RWPE1 (cell line): ENCODE measurements around the gene RIMS3.
A peak's percentile ranks its signal among the peaks of the same experiment; 100 is the strongest.
"Not testable (repeated sequence)": the region's sequence is repeated elsewhere in the genome, so short reads cannot be mapped to it uniquely, and the experiment has no call there.

ENCODE experiments used
- CTCF ChIA-PET: fragments of 350-600 bp; sonication (Branson Sonifier 250); formaldehyde crosslinking; extraction: SDS; loops from one replicate; lab custom pipeline; 2021; lab: Yijun Ruan, JAX
- POLR2A ChIA-PET: fragments of 400-600 bp; formaldehyde crosslinking; extraction: SDS; loops from one replicate; lab custom pipeline; 2020; ENCODE audit warnings: antibody characterized with exemption; ENCODE audit not compliant: low non-redundant PET; lab: Yijun Ruan, JAX
- DNase-seq: peaks from one replicate; pipeline ENCODE4 v3.0.0; 2012; ENCODE audit warnings: low spot score
- H3K27ac ChIP-seq: fragments of 450-650 bp; 2 replicates; pipeline ENCODE4 v1.5.1; 2017
- TF ChIP-seq, protein P1 (sequence below): fragments of 450-650 bp; conservative IDR thresholded peaks from 2 replicates; pipeline ENCODE4 v1.5.1; 2017; ENCODE audit warnings: low read depth, mild to moderate bottlenecking

Gene RIMS3

DNA sequence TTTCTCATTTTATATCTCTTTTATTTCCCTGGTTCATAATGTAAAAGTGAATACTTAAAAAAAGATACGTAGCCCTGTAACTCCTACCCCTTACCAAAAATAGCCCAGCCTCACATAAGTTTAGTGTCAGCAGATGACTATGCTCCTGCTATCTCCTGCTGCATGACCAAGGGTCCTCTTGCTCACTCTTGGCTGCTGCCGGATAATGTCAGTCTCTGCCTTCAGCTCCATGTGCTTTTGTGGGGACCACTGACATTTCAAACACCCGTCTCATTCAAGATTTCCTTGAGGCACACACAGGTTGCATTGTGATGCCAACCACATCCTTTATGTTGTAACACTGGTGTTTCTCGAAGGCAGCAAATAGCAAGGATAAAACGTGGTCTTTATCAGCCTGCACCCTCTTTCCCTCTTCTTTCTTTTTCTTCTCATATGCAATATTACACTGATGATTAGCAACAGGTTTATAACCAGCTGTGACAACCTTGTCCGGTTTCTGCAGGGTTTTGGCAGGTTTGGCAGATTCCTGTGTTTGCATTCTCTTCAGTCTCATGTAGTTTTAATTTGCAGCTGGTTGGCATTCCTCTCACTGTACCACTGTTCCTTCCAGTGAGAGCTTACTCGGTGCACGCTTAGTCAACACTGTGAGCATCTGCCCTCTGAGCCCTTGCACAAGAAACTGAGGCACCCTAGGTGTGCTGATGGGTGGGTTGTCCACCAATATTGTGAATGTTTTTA is 71.9 kb downstream of the RIMS3 start:
- POLR2A ChIA-PET: no interaction called here
- CTCF ChIA-PET: no interaction called here
- TF ChIP-seq, protein P1, sequence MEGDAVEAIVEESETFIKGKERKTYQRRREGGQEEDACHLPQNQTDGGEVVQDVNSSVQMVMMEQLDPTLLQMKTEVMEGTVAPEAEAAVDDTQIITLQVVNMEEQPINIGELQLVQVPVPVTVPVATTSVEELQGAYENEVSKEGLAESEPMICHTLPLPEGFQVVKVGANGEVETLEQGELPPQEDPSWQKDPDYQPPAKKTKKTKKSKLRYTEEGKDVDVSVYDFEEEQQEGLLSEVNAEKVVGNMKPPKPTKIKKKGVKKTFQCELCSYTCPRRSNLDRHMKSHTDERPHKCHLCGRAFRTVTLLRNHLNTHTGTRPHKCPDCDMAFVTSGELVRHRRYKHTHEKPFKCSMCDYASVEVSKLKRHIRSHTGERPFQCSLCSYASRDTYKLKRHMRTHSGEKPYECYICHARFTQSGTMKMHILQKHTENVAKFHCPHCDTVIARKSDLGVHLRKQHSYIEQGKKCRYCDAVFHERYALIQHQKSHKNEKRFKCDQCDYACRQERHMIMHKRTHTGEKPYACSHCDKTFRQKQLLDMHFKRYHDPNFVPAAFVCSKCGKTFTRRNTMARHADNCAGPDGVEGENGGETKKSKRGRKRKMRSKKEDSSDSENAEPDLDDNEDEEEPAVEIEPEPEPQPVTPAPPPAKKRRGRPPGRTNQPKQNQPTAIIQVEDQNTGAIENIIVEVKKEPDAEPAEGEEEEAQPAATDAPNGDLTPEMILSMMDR: no peak
- H3K27ac ChIP-seq: no peak overlapping the region
- no peak for DNase-seq

DNA sequence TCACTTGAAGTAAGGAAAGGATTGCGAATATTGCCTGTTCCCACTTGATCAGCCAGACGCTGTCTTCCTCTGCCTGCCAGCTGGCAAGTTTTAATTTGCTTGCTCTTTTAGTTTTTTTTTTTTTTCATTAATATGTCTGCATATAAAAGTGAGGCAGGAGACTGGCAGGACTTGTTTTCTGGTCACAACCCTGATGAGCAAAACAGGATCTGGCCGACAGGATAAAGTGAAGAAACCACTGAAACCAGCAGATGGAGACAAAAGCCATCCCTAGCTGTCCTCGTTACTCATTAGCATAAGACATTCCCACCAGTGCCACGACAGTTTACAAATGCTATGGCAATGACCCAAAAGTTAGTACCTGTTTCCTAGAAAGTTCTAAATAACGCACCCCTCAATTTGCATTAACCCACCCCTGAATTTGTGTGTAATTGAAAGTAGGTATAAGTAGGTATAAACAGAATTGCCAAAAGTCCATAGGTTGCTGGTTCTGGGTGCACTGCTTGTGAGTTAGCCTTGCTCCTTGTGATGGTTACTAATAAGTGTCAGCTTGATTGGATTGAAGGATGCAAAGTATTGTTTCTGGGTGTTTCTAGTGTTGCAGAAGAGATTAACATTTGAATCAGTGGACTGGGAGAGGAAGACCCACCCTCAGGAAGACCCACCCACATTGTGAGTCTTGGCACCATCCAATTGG is 73.2 kb downstream of the RIMS3 start:
- no peak overlapping the region for H3K27ac ChIP-seq
- CTCF ChIA-PET: interaction anchor here (0.5 to 1.2 kb wide), 7 partner anchors 9 to 334 kb away, joined by 3 to 5 read pairs (median 3); no protein-coding TSS in a partner anchor
- POLR2A ChIA-PET: no interaction called here
- DNase-seq: peak; percentile 34
- TF ChIP-seq, protein P1: peak; percentile 47

DNA sequence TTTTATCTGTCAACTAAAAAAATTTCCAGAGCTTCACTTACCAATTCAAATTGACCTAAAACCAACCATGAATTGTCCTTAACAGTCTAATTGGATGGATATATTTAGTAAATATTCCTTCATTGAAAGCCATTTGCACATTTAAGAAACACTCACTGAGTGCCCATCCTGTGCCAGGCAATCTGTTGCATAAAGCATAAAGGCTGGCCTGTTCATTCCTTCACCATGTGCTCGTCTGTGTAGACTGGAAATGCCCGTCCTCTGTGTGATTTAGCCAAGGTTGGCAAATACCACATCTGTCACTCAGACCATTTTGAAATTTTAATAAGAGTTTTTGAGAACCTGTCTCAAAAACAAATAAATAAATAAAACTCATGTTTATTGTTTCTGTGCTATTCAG is 76.9 kb downstream of the RIMS3 start:
- ChIA-PET CTCF (no interaction called here), POLR2A (no interaction called here)
- TF ChIP-seq, protein P1: no peak
- H3K27ac ChIP-seq: no peak overlapping the region
- no peak for DNase-seq

- TF ChIP-seq, protein P1: no peak
- CTCF ChIA-PET: no interaction called here
- POLR2A ChIA-PET: no interaction called here
- DNase-seq: no peak
- H3K27ac ChIP-seq: no peak overlapping the region
Observed at GRCh38 chr1:40583980-40584379, 81.5 kb downstream of the RIMS3 start.

DNA sequence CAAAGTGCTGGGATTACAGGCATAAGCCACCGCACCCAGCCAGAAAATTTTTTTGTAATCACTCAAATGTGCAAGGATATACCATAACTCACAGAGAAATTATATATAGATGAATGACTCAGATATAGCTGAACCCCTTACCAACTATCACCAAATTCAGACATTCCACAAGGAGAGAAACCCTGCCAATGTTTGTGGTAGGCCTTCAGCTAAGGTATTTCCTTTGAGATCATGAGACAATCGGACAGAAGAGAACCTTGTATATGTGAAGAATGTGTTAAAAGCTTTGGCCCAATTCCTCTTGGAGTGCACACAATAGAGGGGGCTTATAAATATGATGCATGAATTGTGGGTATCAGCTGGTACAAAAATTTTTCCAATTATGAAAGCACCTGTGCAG is 83.4 kb downstream of the RIMS3 start:
- no peak overlapping the region for H3K27ac ChIP-seq
- ChIA-PET POLR2A (no interaction called here), CTCF (interaction anchor here (0.5 kb wide), 1 partner anchor 62 kb away, joined by 3 read pairs; no protein-coding TSS in a partner anchor)
- no peak for DNase-seq
- TF ChIP-seq, protein P1: no peak

DNA sequence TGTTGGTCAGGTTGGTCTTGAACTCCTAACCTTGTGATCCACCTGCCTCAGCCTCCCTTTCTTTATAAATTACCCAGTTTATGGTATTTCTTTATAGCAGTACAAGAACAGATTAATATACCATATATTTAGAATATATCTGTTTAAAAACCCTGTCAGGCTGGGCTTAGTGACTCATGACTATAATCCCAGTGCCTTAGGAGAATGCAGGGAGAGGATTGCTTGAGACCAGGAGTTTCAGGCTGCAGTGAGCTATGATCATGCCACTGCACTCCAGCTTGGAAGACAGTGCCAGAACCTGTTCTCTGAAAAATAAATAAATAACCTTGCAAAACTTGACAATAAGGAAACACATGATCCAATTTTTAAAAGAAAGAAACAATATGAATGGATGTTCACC is 90.1 kb downstream of the RIMS3 start:
- no peak overlapping the region for H3K27ac ChIP-seq
- DNase-seq: no peak
- CTCF ChIA-PET: no interaction called here
- POLR2A ChIA-PET: no interaction called here
- TF ChIP-seq, protein P1: no peak

GRCh38 chr1:40574805-40575204 is 90.7 kb downstream of the RIMS3 start:
- POLR2A ChIA-PET, H3K27ac ChIP-seq, DNase-seq: not testable (repeated sequence)
- CTCF ChIA-PET: interaction anchor here (1.1 kb wide), 1 partner anchor 42 kb away, joined by 5 read pairs; no protein-coding TSS in a partner anchor
